Measurements from ENCODE around the gene CYP4F8. TPM values are rescaled to one million over a fixed set of nuclear protein-coding genes. Genes with fewer than 3 reads are reported as not detected.

The CYP4F8 gene
- total RNA-seq, 1 experiment from 2014 or later, result not detected

Other genes starting within 250 kb of the CYP4F8 start
- 26.3 and 28.0 TPM in 2 replicates for gene AKAP8, start 235.4 kb upstream of the CYP4F8 start, total RNA-seq (2014; rRNA removed)
- gene AKAP8L, start 196.2 kb upstream of the CYP4F8 start, total RNA-seq (2014; rRNA removed), result 54.1 TPM in 2 replicates
- gene WIZ, start 165.3 kb upstream of the CYP4F8 start, total RNA-seq (2014; rRNA removed), result 21.5 and 25.9 TPM in 2 replicates
- gene RASAL3, start 150.7 kb upstream of the CYP4F8 start, total RNA-seq (2014; rRNA removed), result 0.06 TPM in 1 of 2 replicates, not detected in the other
- gene PGLYRP2, start 135.7 kb upstream of the CYP4F8 start, total RNA-seq (2014; rRNA removed), result not detected in 2 replicates
- gene CYP4F22, start 106.7 kb upstream of the CYP4F8 start, total RNA-seq (2014; rRNA removed), result not detected in 2 replicates
- not detected in 2 replicates for gene CYP4F3, start 25.7 kb downstream of the CYP4F8 start, total RNA-seq (2014; rRNA removed)
- gene CYP4F12, start 57.9 kb downstream of the CYP4F8 start, total RNA-seq (2014; rRNA removed), result not detected in 2 replicates
- gene OR10H2, start 112.8 kb downstream of the CYP4F8 start, total RNA-seq (2014; rRNA removed), result not detected in 2 replicates
- gene OR10H3, start 122.8 kb downstream of the CYP4F8 start, total RNA-seq (2014; rRNA removed), result not detected in 2 replicates
- gene OR10H5, start 172.4 kb downstream of the CYP4F8 start, total RNA-seq (2014; rRNA removed), result not detected in 2 replicates
- not detected in 2 replicates for gene OR10H1, start 200.4 kb downstream of the CYP4F8 start, total RNA-seq (2014; rRNA removed)

Data from LHCN-M2 (cell line).